H9 (cell line): ENCODE results near the gene FMNL1. TPM values are rescaled to one million over a fixed set of nuclear protein-coding genes. Genes with fewer than 3 reads are reported as not detected.

ENCODE experiments used
- DNase-seq: peaks from one replicate; pipeline ENCODE4 v3.0.0-alpha.2; 2017
- H2AFZ ChIP-seq: one replicate; pipeline ENCODE4 v1.6.1; 2013; ENCODE audit warnings: mild to moderate bottlenecking, low read length, control low read depth, moderate library complexity
- H2AK5ac ChIP-seq: 2 replicates; pipeline ENCODE4 v1.6.1; 2013; ENCODE audit warnings: low read length, control low read depth, mixed read lengths; ENCODE audit not compliant: insufficient read length
- H2BK120ac ChIP-seq: one replicate; pipeline ENCODE4 v1.6.1; 2013; ENCODE audit warnings: low read depth, mild to moderate bottlenecking, low read length, control low read depth, inconsistent platforms; ENCODE audit not compliant: poor library complexity, severe bottlenecking
- H2BK12ac ChIP-seq: 2 replicates; pipeline ENCODE4 v1.6.1; 2013; ENCODE audit warnings: low read length, control low read depth, mixed read lengths, low read depth; ENCODE audit not compliant: insufficient read length
- H2BK15ac ChIP-seq: 2 replicates; pipeline ENCODE4 v1.6.1; 2013; ENCODE audit warnings: low read depth, low read length, control low read depth
- H2BK20ac ChIP-seq: one replicate; pipeline ENCODE4 v1.6.1; 2013; ENCODE audit warnings: low read depth, mild to moderate bottlenecking, low read length, control low read depth, inconsistent platforms; ENCODE audit not compliant: poor library complexity, severe bottlenecking
- H2BK5ac ChIP-seq: 2 replicates; pipeline ENCODE4 v1.6.1; 2013; ENCODE audit warnings: low read length, control low read depth, mixed read lengths; ENCODE audit not compliant: insufficient read length
- H3K14ac ChIP-seq: 2 replicates; pipeline ENCODE4 v1.6.1; 2013; ENCODE audit warnings: low read length, control low read depth; ENCODE audit not compliant: insufficient read depth
- H3K18ac ChIP-seq: 2 replicates; pipeline ENCODE4 v1.6.1; 2013; ENCODE audit warnings: low read depth, mild to moderate bottlenecking, mixed read lengths, low read length, control low read depth; ENCODE audit not compliant: insufficient read length
- H3K23ac ChIP-seq: 2 replicates; pipeline ENCODE4 v1.6.1; 2013; ENCODE audit warnings: low read length, control low read depth, mixed read lengths, low read depth; ENCODE audit not compliant: insufficient read length
- H3K23me2 ChIP-seq: 2 replicates; pipeline ENCODE4 v1.6.1; 2013; ENCODE audit warnings: low read depth, mild to moderate bottlenecking, mixed read lengths, low read length, control low read depth; ENCODE audit not compliant: insufficient read length, poor library complexity, severe bottlenecking
- H3K27ac ChIP-seq: 2 replicates; pipeline ENCODE4 v1.5.1; 2013; ENCODE audit warnings: low read length, control low read depth, mixed read lengths, low read depth; ENCODE audit not compliant: insufficient read length
- H3K27me3 ChIP-seq: 2 replicates; pipeline ENCODE4 v1.6.1; 2013; ENCODE audit warnings: low read length, control low read depth, inconsistent platforms; ENCODE audit not compliant: insufficient read depth
- H3K4ac ChIP-seq: 2 replicates; pipeline ENCODE4 v1.6.1; 2013; ENCODE audit warnings: low read depth, mild to moderate bottlenecking, control low read depth, inconsistent platforms, low read length, moderate library complexity
- H3K4me1 ChIP-seq: 2 replicates; pipeline ENCODE4 v1.6.1; 2013; ENCODE audit warnings: low read length, control low read depth, inconsistent platforms; ENCODE audit not compliant: insufficient read depth
- H3K4me2 ChIP-seq: 2 replicates; pipeline ENCODE4 v1.6.1; 2013; ENCODE audit warnings: low read length, control low read depth, mixed read lengths; ENCODE audit not compliant: insufficient read length, insufficient read depth
- H3K56ac ChIP-seq: 2 replicates; pipeline ENCODE4 v1.6.1; 2013; ENCODE audit warnings: low read depth, mild to moderate bottlenecking, mixed read lengths, low read length, control low read depth; ENCODE audit not compliant: insufficient read length
- H3K79me1 ChIP-seq: 2 replicates; pipeline ENCODE4 v1.6.1; 2013; ENCODE audit warnings: low read depth, mild to moderate bottlenecking, moderate library complexity, low read length, control low read depth, inconsistent platforms; ENCODE audit not compliant: insufficient read depth, poor library complexity, severe bottlenecking
- H3K79me2 ChIP-seq: 2 replicates; pipeline ENCODE4 v1.6.1; 2013; ENCODE audit warnings: low read length, control low read depth, inconsistent platforms; ENCODE audit not compliant: insufficient read depth
- H3K9ac ChIP-seq: 2 replicates; pipeline ENCODE4 v1.6.1; 2013; ENCODE audit warnings: low read length, control low read depth, mixed read lengths; ENCODE audit not compliant: insufficient read length; ENCODE audit errors: extremely low read depth
- H3K9me3 ChIP-seq: one replicate; pipeline ENCODE4 v1.6.1; 2013; ENCODE audit warnings: low read depth, low read length, inconsistent platforms; ENCODE audit not compliant: control insufficient read depth
- H3T11ph ChIP-seq: one replicate; pipeline ENCODE4 v1.6.1; 2013; ENCODE audit warnings: mild to moderate bottlenecking, low read length, control low read depth, inconsistent platforms
- H4K20me1 ChIP-seq: one replicate; pipeline ENCODE4 v1.6.1; 2013; ENCODE audit not compliant: control insufficient read depth, insufficient read length, insufficient read depth
- H4K5ac ChIP-seq: 2 replicates; pipeline ENCODE4 v1.6.1; 2013; ENCODE audit warnings: low read depth, mild to moderate bottlenecking, mixed read lengths, low read length, control low read depth; ENCODE audit not compliant: insufficient read length
- H4K8ac ChIP-seq: replicated peaks from 2 replicates; pipeline ENCODE4 v1.6.1; 2013; ENCODE audit warnings: low read length, control low read depth, mixed read lengths, low read depth; ENCODE audit not compliant: insufficient read length
- H4K91ac ChIP-seq: 2 replicates; pipeline ENCODE4 v1.6.1; 2013; ENCODE audit warnings: low read depth, mild to moderate bottlenecking, moderate library complexity, mixed read lengths, low read length, control low read depth; ENCODE audit not compliant: insufficient read length
- H3K27ac Mint-ChIP-seq, 3 experiments: 2 replicates in 2 of 3; 3 replicates in 1 of 3; pipeline ENCODE4 v1.8.0; 2020 to 2021; ENCODE audit warnings: mixed read lengths in 3 of 3, mild to moderate bottlenecking in 1 of 3, moderate library complexity in 1 of 3
- H3K27me3 Mint-ChIP-seq: 2 replicates; pipeline ENCODE4 v1.8.0; 2021; ENCODE audit warnings: low read depth, mild to moderate bottlenecking, moderate library complexity, mixed read lengths
- H3K36me3 Mint-ChIP-seq, 3 experiments: 2 replicates in 2 of 3; 3 replicates in 1 of 3; pipeline ENCODE4 v1.8.0; 2020 to 2021; ENCODE audit warnings: low read depth in 3 of 3, mixed read lengths in 3 of 3; ENCODE audit not compliant: insufficient read depth in 1 of 3
- H3K4me1 Mint-ChIP-seq, 2 experiments: 2 replicates each; pipeline ENCODE4 v1.8.0; 2020; ENCODE audit warnings: mixed read lengths in 2 of 2
- H3K4me3 Mint-ChIP-seq, 2 experiments: 2 replicates in 1 of 2; 3 replicates in 1 of 2; pipeline ENCODE4 v1.8.0; 2020 to 2021; ENCODE audit warnings: mild to moderate bottlenecking in 2 of 2, mixed read lengths in 2 of 2, moderate library complexity in 1 of 2
- H3K9me3 Mint-ChIP-seq, 2 experiments: 2 replicates in 1 of 2; 3 replicates in 1 of 2; pipeline ENCODE4 v1.8.0; 2020; ENCODE audit warnings: mild to moderate bottlenecking in 2 of 2, mixed read lengths in 2 of 2, moderate library complexity in 1 of 2
- CTCF ChIP-seq: fragments of 200-600 bp; sonication (generic); conservative IDR thresholded peaks from 3 replicates; pipeline ENCODE4 v1.8.0; 2021; ENCODE audit warnings: antibody characterized with exemption, mild to moderate bottlenecking
- WGBS: extraction: QIAGEN DNeasy Blood & Tissue Kit; methylation state at CpG from one replicate; pipeline ENCODE4 v1.1.7; 2013; ENCODE audit warnings: missing lambda C conversion rate, low lambda C conversion rate, mixed read lengths; ENCODE audit not compliant: insufficient read length; ENCODE audit errors: extremely low coverage; 5-methylcytosine and 5-hydroxymethylcytosine counted together
- total RNA-seq: library from RNA; stranded (reverse); gene quantifications from 2 replicates; pipeline ENCODE4 v1.2.1, GENCODE V29; 2021

The FMNL1 gene
- total RNA-seq, 1 experiment from 2014 or later = 6.9 TPM

GRCh38 chr17:45225051-45225700 lies 3.5 kb downstream of the FMNL1 start:
- no peaks in the 10 kb centered on the region for H3K79me1 ChIP-seq
- Mint-ChIP-seq H3K4me3 (no peak overlapping the region; a peak in 1 of 5 replicates), H3K36me3 (no peaks in the 10 kb centered on the region), H3K4me1 (peaks cover 33 to 65% of the 10 kb centered on the region in 2 experiments), H3K27ac (no peak overlapping the region; a peak in 1 of 7 replicates), H3K9me3 (no peaks in the 10 kb centered on the region; a peak in 1 of 5 replicates), H3K27me3 (peaks cover 55% of the 10 kb centered on the region)
- H2BK12ac ChIP-seq = no peak overlapping the region
- no peak overlapping the region for H3K9ac ChIP-seq
- no peak overlapping the region for H4K8ac ChIP-seq
- no peak overlapping the region for H3K56ac ChIP-seq
- no peaks in the 10 kb centered on the region; the same call in 1 of the 2 replicates for H3K4me1 ChIP-seq
- WGBS = no CpG with 5 or more reads among the region's 7 CpGs
- no peaks in the 10 kb centered on the region for H3K9me3 ChIP-seq
- TF ChIP-seq CTCF = no peak
- no peak overlapping the region for H3K18ac ChIP-seq
- no peak overlapping the region for H3K14ac ChIP-seq
- H4K20me1 ChIP-seq = no peaks in the 10 kb centered on the region
- H2BK15ac ChIP-seq = no peak overlapping the region
- H3K23ac ChIP-seq = no peak overlapping the region
- no peak overlapping the region for H3K4ac ChIP-seq
- peaks cover 9% of the 10 kb centered on the region for H3K27me3 ChIP-seq
- H2BK120ac ChIP-seq = no peak overlapping the region
- H3T11ph ChIP-seq = no peak overlapping the region
- H2BK20ac ChIP-seq = no peak overlapping the region
- peaks cover 10% of the 10 kb centered on the region for H3K23me2 ChIP-seq
- no peak overlapping the region for H3K27ac ChIP-seq
- H3K4me2 ChIP-seq = no peak overlapping the region
- DNase-seq = peak; percentile 34
- no peak overlapping the region for H4K5ac ChIP-seq
- H3K79me2 ChIP-seq = no peaks in the 10 kb centered on the region
- H2AK5ac ChIP-seq = no peak overlapping the region
- H4K91ac ChIP-seq = no peak overlapping the region
- no peak overlapping the region for H2BK5ac ChIP-seq
- H2AFZ ChIP-seq = no peak overlapping the region
